ENCODE results near the gene TLR1.

TLR1 gene

GRCh38 chr4:38800366-38800765 is 4.2 kb downstream of the TLR1 start:
- TF ChIP-seq EZH2phosphoT487 (IDR thresholded peaks at IDR 0.05; ENCODE audit: borderline replicate concordance, low read length): no peak
- TF ChIP-seq, protein P1, sequence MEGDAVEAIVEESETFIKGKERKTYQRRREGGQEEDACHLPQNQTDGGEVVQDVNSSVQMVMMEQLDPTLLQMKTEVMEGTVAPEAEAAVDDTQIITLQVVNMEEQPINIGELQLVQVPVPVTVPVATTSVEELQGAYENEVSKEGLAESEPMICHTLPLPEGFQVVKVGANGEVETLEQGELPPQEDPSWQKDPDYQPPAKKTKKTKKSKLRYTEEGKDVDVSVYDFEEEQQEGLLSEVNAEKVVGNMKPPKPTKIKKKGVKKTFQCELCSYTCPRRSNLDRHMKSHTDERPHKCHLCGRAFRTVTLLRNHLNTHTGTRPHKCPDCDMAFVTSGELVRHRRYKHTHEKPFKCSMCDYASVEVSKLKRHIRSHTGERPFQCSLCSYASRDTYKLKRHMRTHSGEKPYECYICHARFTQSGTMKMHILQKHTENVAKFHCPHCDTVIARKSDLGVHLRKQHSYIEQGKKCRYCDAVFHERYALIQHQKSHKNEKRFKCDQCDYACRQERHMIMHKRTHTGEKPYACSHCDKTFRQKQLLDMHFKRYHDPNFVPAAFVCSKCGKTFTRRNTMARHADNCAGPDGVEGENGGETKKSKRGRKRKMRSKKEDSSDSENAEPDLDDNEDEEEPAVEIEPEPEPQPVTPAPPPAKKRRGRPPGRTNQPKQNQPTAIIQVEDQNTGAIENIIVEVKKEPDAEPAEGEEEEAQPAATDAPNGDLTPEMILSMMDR (IDR thresholded peaks at IDR 0.05; ENCODE audit: low read depth, low read length, poor library complexity, severe bottlenecking): no peak
- Histone ChIP-seq H3K79me2 (ENCODE audit: control insufficient read depth, low read length) (peaks cover 25% of the 10 kb centered on the region), H3K27me3 (ENCODE audit: control insufficient read depth, low read length) (no peaks in the 10 kb centered on the region), H3K27ac (ENCODE audit: low read depth, low read length) (no peak overlapping the region), H3K4me3 (ENCODE audit: low read length) (no peak overlapping the region), H3K4me1 (ENCODE audit: control insufficient read depth, low read length) (peaks cover 27% of the 10 kb centered on the region), H3F3A (ENCODE audit: control insufficient read depth, insufficient read depth) (peaks cover 7% of the 10 kb centered on the region), H3K4me2 (ENCODE audit: low read length) (no peak overlapping the region), H3K36me3 (ENCODE audit: control insufficient read depth, low read length) (peaks cover 85% of the 10 kb centered on the region), H4K20me1 (ENCODE audit: control insufficient read depth, insufficient read depth, low read depth, low read length) (no peaks in the 10 kb centered on the region), H3K9me3 (ENCODE audit: control insufficient read depth, insufficient read depth, low read length) (peaks cover 22% of the 10 kb centered on the region), H3K9me2 (replicated peaks; ENCODE audit: control insufficient read depth, low read length) (no peaks in the 10 kb centered on the region)

GRCh38 chr4:38795087-38795486 is 9.5 kb downstream of the TLR1 start:
- H3K4me3 ChIP-seq (ENCODE audit: low read length): no peak overlapping the region
- no peak for TF ChIP-seq EZH2phosphoT487 (IDR thresholded peaks at IDR 0.05; ENCODE audit: borderline replicate concordance, low read length)
- TF ChIP-seq, protein P1 (IDR thresholded peaks at IDR 0.05; ENCODE audit: low read depth, low read length, poor library complexity, severe bottlenecking): no peak
- H3K79me2 ChIP-seq (ENCODE audit: control insufficient read depth, low read length): no peaks in the 10 kb centered on the region
- peaks cover 7% of the 10 kb centered on the region; the same call in 1 of the 2 replicates for H3K9me3 ChIP-seq (ENCODE audit: control insufficient read depth, insufficient read depth, low read length)
- H3K27me3 ChIP-seq (ENCODE audit: control insufficient read depth, low read length): no peaks in the 10 kb centered on the region
- H4K20me1 ChIP-seq (ENCODE audit: control insufficient read depth, insufficient read depth, low read depth, low read length): no peaks in the 10 kb centered on the region
- H3K9me2 ChIP-seq (replicated peaks; ENCODE audit: control insufficient read depth, low read length): no peaks in the 10 kb centered on the region
- H3K27ac ChIP-seq (ENCODE audit: low read depth, low read length): no peak overlapping the region
- no peaks in the 10 kb centered on the region for H3F3A ChIP-seq (ENCODE audit: control insufficient read depth, insufficient read depth)
- peaks cover 11% of the 10 kb centered on the region for H3K4me1 ChIP-seq (ENCODE audit: control insufficient read depth, low read length)
- H3K36me3 ChIP-seq (ENCODE audit: control insufficient read depth, low read length): peaks cover 49% of the 10 kb centered on the region
- H3K4me2 ChIP-seq (ENCODE audit: low read length): no peak overlapping the region

- TF ChIP-seq, protein P1 (IDR thresholded peaks at IDR 0.05; ENCODE audit: low read depth, low read length, poor library complexity, severe bottlenecking): no peak
- no peak for TF ChIP-seq EZH2phosphoT487 (IDR thresholded peaks at IDR 0.05; ENCODE audit: borderline replicate concordance, low read length)
Measured at GRCh38 chr4:38794051-38794450, 10.5 kb downstream of the TLR1 start.

More at GRCh38 chr4:38794051-38794450, 10.5 kb downstream of the TLR1 start:
- Histone ChIP-seq H3K9me3 (ENCODE audit: control insufficient read depth, insufficient read depth, low read length) (peaks cover 4% of the 10 kb centered on the region; the same call in 1 of the 2 replicates), H3K4me1 (ENCODE audit: control insufficient read depth, low read length) (peaks cover 11% of the 10 kb centered on the region), H3K27me3 (ENCODE audit: control insufficient read depth, low read length) (no peaks in the 10 kb centered on the region), H3K4me2 (ENCODE audit: low read length) (no peak overlapping the region), H4K20me1 (ENCODE audit: control insufficient read depth, insufficient read depth, low read depth, low read length) (no peaks in the 10 kb centered on the region), H3K79me2 (ENCODE audit: control insufficient read depth, low read length) (no peaks in the 10 kb centered on the region), H3F3A (ENCODE audit: control insufficient read depth, insufficient read depth) (0 out of 2 replicates have a peak, but pooled peaks cover 2% of the 10 kb centered on the region), H3K27ac (ENCODE audit: low read depth, low read length) (no peak overlapping the region), H3K36me3 (ENCODE audit: control insufficient read depth, low read length) (peaks cover 39% of the 10 kb centered on the region), H3K9me2 (replicated peaks; ENCODE audit: control insufficient read depth, low read length) (no peaks in the 10 kb centered on the region), H3K4me3 (ENCODE audit: low read length) (no peak overlapping the region)
